Duodenal mucosa (tissue), 2 donors: ENCODE data around the gene PMM2.

ENCODE experiments used
- H3K27ac ChIP-seq: one replicate; pipeline ENCODE4 v1.7.0; 2013; ENCODE audit warnings: low read depth, low read length
- H3K27me3 ChIP-seq, 2 donors: one replicate each; pipeline ENCODE4 v1.7.0; 2013; ENCODE audit warnings: low read length in 2 of 2, control low read depth in 1 of 2; ENCODE audit not compliant: insufficient read depth in 2 of 2, control insufficient read depth in 1 of 2
- H3K36me3 ChIP-seq, 2 donors: one replicate each; pipeline ENCODE4 v1.7.0; 2013; ENCODE audit warnings: low read length in 2 of 2, control low read depth in 1 of 2; ENCODE audit not compliant: insufficient read depth in 2 of 2, control insufficient read depth in 1 of 2
- H3K4me1 ChIP-seq, 2 donors: one replicate each; pipeline ENCODE4 v1.7.0; 2013; ENCODE audit warnings: low read length in 2 of 2, control low read depth in 1 of 2; ENCODE audit not compliant: insufficient read depth in 2 of 2, control insufficient read depth in 1 of 2
- H3K4me3 ChIP-seq, 2 donors: one replicate each; pipeline ENCODE4 v1.7.0; 2013; ENCODE audit warnings: low read length in 2 of 2, low read depth in 1 of 2
- H3K9ac ChIP-seq, 2 donors: one replicate each; pipeline ENCODE4 v1.7.0; 2013; ENCODE audit warnings: low read length in 2 of 2, low read depth in 1 of 2
- H3K9me3 ChIP-seq, 2 donors: one replicate each; pipeline ENCODE4 v1.7.0; 2013; ENCODE audit warnings: low read length in 2 of 2, control low read depth in 1 of 2; ENCODE audit not compliant: control insufficient read depth in 1 of 2

The PMM2 gene

DNA sequence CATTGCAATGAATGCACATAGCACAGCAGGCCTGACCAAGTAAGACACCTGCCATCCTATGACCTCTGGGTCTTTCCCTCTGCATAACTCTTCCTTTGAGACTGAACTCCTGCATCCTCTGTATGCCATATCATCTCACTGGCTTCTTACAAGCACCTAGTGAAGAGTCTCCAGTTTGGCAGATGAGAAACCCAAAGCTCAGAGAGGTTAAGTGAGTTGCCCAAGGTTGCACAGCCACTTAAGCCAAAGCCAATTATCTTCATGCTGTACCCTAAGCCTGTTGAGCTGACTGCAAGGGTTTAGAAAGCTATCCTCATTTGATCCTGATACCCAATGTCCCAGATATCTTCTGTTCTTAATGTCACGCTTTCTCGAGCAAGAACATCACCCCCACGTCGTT lies 35.4 kb upstream of the PMM2 start:
- H3K36me3 ChIP-seq: peaks cover 13 to 22% of the 10 kb centered on the region in 2 donors
- no peak overlapping the region for H3K9ac ChIP-seq
- H3K4me3 ChIP-seq: no peak overlapping the region
- H3K27me3 ChIP-seq: no peaks in the 10 kb centered on the region
- H3K27ac ChIP-seq: no peak overlapping the region
- H3K4me1 ChIP-seq: no peaks in the 10 kb centered on the region
- H3K9me3 ChIP-seq: no peaks in the 10 kb centered on the region

DNA sequence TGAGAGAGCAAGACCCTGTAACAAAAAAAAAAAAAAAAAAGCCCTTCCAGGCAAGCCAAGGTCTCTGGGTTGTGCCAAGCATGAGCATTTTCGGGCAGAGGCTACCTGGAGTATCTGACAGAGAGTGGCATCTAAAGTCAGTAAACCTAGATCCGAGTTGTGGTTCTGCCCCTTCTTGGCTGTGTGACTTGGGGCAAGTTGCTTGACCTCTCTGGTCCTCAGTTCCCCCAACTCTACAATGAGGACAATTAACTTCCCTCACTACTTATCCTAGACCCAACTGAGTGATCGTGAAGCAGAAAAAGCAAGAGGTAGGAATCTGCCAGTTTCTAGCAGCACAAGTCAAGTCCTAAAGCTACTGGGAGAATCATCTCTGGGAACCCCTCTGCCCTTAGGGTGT lies 34.6 kb upstream of the PMM2 start:
- no peak overlapping the region for H3K9ac ChIP-seq
- no peak overlapping the region for H3K27ac ChIP-seq
- no peaks in the 10 kb centered on the region for H3K9me3 ChIP-seq
- no peak overlapping the region for H3K4me3 ChIP-seq
- peaks cover 6 to 20% of the 10 kb centered on the region in 2 donors for H3K36me3 ChIP-seq
- H3K4me1 ChIP-seq: no peaks in the 10 kb centered on the region
- H3K27me3 ChIP-seq: no peaks in the 10 kb centered on the region

DNA sequence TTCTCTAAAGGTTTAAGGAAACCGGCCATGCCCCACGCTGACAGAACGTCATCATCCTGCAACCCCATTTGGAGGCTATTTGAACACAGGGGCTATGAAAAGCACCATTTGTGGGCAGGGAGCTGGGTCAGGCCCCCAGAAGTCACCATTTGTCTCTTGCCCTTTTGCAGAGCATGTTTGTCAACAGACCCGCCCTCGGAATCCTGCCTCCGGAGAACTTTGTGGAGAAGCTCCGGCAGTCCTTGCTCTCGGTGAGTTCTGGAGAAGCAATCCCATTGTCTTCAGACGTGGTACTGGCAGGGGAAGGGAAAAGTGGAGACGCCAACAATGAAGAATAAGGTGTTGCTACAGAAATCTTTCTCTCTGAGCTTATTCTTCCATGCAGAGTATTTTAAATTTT lies 33.7 kb upstream of the PMM2 start:
- no peaks in the 10 kb centered on the region for H3K4me1 ChIP-seq
- H3K27me3 ChIP-seq: no peaks in the 10 kb centered on the region
- H3K9me3 ChIP-seq: no peaks in the 10 kb centered on the region
- no peak overlapping the region for H3K4me3 ChIP-seq
- no peak overlapping the region for H3K27ac ChIP-seq
- no peak overlapping the region for H3K9ac ChIP-seq
- H3K36me3 ChIP-seq: peaks cover 5 to 21% of the 10 kb centered on the region in 2 donors

DNA sequence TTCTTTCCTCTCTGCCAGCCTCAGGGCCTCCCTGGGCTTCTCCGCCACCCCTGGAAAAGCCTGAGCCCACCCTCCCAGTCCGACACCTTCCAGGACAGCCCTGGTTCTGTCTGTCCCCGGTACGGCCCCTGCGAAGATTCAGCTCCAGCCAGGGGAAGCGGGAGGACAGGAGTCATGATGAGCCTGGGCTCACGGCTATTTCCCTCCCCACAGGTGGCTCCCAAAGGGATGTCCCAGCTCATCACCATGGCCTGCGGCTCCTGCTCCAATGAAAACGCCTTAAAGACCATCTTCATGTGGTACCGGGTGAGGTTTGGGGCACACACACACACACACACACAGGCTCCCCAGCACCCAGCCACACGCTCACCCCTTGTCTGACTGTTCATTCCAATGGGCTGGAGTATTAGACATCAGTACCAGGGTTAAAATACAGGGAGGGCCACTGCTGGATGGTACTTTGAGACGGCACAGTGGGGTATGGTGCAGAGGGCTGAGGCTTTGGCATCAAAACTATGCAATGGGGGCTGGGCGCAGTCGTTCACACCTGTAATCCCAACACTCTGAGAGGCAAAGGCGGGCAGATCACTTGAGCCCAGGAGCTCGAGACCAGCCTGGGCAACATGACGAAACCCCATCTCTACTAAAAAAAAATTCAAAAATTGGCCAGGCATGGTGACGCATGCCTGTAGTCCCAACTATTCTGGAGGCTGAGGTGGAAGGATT lies 33.0 kb upstream of the PMM2 start:
- Histone ChIP-seq H3K36me3 (peaks cover 8 to 24% of the 10 kb centered on the region in 2 donors), H3K27ac (no peak overlapping the region), H3K27me3 (no peaks in the 10 kb centered on the region), H3K4me3 (no peak overlapping the region), H3K9ac (no peak overlapping the region), H3K9me3 (no peaks in the 10 kb centered on the region), H3K4me1 (no peaks in the 10 kb centered on the region)

DNA sequence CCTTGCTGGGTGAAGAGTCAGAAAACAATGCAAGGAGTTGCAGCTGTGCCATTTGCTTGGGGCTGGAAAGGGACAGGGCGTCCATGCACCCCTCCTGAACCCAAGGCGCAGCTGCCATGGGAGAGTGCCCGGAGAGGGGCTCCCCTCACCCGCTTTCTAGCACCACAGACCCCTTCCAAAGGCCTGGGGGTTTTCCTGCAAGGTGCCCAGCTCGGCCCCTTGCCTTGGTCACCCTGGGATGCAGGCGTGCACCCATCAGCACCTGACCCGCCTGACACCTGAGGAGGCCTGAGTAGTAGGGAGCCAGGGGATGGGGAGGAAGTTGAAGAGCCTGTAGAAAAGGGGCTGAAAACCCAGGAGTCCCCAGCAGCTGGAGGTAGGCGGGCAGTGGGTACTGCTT lies 30.5 kb upstream of the PMM2 start:
- Histone ChIP-seq H3K9me3 (no peaks in the 10 kb centered on the region), H3K27ac (no peak overlapping the region), H3K4me1 (no peaks in the 10 kb centered on the region), H3K27me3 (no peaks in the 10 kb centered on the region), H3K9ac (no peak overlapping the region), H3K36me3 (peaks cover 4 to 31% of the 10 kb centered on the region in 2 donors), H3K4me3 (no peak overlapping the region)

DNA sequence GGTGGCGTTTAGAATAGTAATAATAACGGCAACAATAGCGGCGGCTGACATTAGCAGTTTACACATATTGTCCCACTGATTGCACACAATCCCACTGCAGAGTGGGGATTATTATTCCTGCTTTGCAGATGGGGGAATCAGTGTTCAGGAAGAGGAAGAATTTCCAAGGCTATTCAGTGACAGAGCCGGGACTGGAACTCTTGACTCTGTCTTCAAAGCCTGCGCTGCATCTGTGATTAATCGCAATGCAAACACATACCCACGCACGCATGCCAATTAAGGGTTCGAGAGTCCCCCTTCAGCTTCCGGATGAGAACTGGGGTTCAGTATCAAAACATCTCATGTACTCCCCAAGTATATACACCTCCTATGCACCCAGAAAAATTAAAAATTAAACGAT lies 29.4 kb upstream of the PMM2 start:
- Histone ChIP-seq H3K27ac (no peak overlapping the region), H3K4me3 (no peak overlapping the region), H3K36me3 (peaks cover 11 to 37% of the 10 kb centered on the region in 2 donors), H3K4me1 (no peaks in the 10 kb centered on the region), H3K9me3 (no peaks in the 10 kb centered on the region), H3K9ac (no peak overlapping the region), H3K27me3 (no peaks in the 10 kb centered on the region)

DNA sequence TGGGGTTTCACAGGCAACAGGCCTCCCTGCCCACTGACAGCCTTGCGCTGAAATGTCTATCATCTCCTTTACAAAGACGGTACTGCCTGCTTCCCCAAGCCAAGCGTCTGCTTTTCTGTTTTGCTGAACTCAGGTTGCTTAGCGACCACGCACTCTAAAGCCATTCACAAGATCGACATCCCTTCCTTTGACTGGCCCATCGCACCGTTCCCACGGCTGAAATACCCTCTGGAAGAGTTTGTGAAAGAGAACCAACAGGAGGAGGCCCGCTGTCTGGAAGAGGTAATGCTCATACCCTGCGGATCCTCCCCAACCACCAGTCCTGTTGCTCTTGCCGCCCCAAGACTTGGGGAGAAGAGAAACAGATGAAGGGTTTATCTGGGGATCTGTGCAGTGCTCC lies 28.9 kb upstream of the PMM2 start:
- H3K4me3 ChIP-seq: no peak overlapping the region
- H3K9me3 ChIP-seq: no peaks in the 10 kb centered on the region
- peaks cover 11 to 37% of the 10 kb centered on the region in 2 donors for H3K36me3 ChIP-seq
- H3K4me1 ChIP-seq: no peaks in the 10 kb centered on the region
- H3K9ac ChIP-seq: no peak overlapping the region
- H3K27ac ChIP-seq: no peak overlapping the region
- no peaks in the 10 kb centered on the region for H3K27me3 ChIP-seq

DNA sequence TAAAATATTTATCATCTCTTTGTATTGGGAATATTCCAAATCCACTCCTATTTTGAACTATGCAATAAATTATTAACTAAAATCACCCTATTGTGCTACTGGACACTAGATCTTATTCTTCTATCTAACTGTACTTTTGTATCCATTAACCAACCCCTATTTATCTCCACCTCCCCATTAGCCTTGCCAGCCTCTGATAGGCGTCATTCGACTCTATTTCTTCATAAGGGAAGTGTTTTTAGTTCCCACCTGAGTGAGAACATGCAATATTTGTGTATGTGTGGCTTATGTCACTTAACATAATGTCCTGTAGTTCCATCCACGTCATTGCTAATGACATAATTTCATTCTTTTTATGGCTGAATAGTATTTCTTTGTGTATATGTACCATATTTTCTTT lies 24.1 kb upstream of the PMM2 start:
- no peak overlapping the region for H3K9ac ChIP-seq
- H3K4me3 ChIP-seq: no peak overlapping the region
- no peaks in the 10 kb centered on the region for H3K9me3 ChIP-seq
- H3K4me1 ChIP-seq: peaks cover 5 to 12% of the 10 kb centered on the region in 2 donors
- H3K27me3 ChIP-seq: no peaks in the 10 kb centered on the region
- no peak overlapping the region for H3K27ac ChIP-seq
- peaks cover 27 to 43% of the 10 kb centered on the region in 2 donors for H3K36me3 ChIP-seq

DNA sequence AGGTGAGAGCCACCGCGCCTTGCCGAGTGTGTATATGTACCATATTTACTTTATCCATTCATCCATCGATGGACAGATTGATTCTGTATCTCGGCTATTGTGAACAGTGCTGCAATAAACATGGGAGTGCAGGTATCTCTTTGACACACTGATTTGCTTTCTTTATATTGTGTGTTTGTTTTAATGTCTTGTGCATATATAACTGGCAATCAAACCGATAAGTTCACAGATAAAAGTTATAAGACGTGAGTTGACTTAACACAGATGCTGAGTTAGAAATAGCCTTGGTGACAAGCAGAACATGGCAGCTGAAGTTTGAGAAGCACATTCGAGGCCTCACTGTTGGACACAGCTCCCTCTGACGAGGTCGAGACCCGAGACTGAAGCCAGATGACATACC lies 23.4 kb upstream of the PMM2 start:
- Histone ChIP-seq H3K4me1 (peaks cover 5 to 12% of the 10 kb centered on the region in 2 donors), H3K9me3 (no peaks in the 10 kb centered on the region), H3K9ac (no peak overlapping the region), H3K27me3 (no peaks in the 10 kb centered on the region), H3K36me3 (peaks cover 27 to 40% of the 10 kb centered on the region in 2 donors), H3K4me3 (no peak overlapping the region), H3K27ac (no peak overlapping the region)

DNA sequence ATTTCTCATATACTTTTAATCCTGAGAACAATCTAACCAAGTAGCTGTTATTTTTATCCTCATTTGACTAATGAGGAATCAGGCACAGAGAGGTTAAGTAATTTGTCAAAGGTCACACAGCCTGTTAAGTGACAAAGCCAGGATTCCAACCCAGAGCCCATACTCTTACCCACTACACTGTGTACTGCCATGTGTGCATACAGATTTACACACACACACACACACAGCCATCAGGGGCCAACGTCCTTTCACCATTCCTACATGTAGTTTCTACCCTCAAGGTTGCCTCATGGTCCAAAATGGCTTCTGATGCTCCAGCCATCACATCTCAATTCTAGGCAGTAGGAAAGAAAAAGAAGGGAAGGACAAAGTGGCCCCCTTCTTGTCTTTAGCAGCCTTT lies 22.3 kb upstream of the PMM2 start:
- peaks cover 5 to 12% of the 10 kb centered on the region in 2 donors for H3K4me1 ChIP-seq
- no peak overlapping the region for H3K4me3 ChIP-seq
- peaks cover 32 to 49% of the 10 kb centered on the region in 2 donors for H3K36me3 ChIP-seq
- H3K27ac ChIP-seq: no peak overlapping the region
- no peaks in the 10 kb centered on the region for H3K27me3 ChIP-seq
- H3K9me3 ChIP-seq: no peaks in the 10 kb centered on the region
- H3K9ac ChIP-seq: no peak overlapping the region
